ENCODE measurements around the gene SGK1.
A peak's percentile ranks its signal among the peaks of the same experiment; 100 is the strongest.
"Not testable (repeated sequence)": the region's sequence is repeated elsewhere in the genome, so short reads cannot be mapped to it uniquely, and the experiment has no call there.

SGK1 gene

DNA sequence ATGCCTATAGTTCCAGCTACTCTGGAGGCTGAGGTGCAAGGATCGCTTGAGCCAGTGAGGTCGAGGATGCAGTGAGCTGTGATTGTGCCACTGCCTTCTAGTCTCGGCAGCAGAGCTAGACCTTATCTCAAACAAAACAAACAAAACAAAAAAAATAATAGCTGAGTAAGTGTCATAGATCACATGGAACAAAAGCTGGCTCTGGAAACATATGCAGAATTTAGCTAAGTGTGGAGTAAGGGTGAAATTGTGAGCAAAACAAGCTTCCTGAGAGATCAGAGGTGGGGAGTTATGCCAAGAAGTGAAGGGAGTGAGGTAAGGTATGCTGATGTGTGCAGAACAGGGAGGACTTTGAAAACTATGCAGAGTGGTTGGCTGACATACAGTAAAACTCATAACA lies 18.7 kb downstream of the SGK1 start:
- DNase-seq, result no peak

DNA sequence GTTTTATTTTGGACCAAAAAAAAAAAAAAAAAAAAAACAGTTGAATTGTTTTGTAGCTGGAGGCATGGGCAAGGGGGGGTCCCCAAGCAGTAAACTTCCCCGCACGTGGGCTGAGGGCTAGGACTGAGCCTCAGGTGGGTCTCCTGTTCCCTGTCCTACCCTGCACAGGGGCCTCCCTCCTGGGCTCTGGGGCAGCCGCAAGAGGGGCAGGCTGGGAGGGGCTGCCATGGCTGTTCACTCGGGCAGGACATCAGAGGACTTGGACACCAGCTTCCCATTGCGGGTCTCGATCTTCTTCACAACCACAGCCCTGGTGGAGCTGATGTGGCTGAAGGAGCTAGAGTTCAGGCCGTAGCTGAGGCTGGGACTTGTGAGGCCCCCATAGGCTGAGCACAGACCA lies 21.1 kb downstream of the SGK1 start:
- no peak for DNase-seq

DNA sequence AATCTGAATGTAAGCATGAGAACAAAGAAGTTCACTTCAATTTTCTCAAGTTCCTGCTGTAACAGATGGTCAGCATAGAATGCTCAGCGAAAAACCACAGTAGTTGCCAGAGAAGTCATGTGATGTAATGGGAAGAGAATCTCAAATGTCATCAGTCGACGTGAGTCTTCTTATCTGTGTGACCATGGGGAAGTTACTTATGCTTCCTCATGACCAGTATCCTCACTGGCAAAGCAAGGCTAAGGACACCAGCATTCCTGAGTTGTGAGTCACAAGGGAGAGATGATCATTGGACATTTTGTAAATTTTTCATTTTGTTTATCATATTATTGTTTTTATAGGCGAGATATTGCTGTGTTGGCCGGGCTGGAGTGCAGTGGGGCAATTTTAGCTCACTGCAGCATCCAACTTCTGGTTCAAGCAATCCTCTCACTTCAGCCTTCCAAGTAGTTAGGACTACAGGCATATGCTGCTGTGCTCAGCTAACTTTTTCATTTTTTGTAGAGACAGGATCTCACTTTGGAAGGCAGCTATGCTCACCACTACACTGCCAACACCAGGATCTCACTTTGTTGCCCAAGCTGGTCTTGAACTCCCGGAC lies 21.9 kb downstream of the SGK1 start:
- peak; percentile 97 to 98 for DNase-seq

DNA sequence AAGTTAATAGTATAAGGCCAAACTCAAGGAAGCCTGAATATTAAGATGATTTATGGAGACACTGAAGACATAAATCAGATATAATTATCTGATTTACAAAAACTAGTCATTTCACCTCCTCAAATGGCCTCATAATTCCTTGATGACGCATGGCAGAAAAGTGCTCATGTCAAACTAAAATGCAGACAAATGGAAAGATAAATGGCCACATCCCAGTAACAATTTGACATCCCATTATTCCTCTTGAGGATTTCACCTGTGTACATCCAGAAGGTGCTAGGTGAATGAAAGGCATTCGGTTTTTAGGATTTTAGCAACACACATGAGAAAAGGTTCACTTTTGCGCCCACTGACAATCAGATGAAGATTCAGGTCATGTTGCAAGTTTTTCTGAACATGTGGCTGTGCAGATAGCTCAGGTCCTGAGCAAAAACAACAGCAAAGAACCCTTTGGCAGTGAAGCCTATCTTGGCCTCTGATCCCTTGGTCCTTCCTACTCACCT lies 24.2 kb downstream of the SGK1 start:
- no peak for DNase-seq

DNA sequence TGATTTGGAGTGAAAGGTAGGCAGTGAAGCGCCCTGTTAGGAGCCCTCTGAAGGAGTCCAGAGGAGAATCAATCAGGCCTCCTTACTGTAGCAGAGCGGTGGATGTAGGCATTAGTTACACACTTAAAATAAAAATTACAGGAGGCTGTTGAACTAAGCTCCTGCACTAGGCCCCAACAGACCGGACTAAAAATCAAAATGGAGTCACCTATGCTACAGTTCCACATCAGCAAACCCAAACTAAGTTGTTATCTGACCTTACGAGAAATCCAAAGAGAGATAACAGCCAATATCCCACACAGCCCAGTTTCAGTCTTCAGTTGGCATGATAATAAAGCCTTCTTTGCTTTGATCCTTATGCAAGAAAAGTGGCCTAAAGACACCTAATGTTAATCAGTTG lies 26.8 kb downstream of the SGK1 start:
- DNase-seq, result no peak

DNA sequence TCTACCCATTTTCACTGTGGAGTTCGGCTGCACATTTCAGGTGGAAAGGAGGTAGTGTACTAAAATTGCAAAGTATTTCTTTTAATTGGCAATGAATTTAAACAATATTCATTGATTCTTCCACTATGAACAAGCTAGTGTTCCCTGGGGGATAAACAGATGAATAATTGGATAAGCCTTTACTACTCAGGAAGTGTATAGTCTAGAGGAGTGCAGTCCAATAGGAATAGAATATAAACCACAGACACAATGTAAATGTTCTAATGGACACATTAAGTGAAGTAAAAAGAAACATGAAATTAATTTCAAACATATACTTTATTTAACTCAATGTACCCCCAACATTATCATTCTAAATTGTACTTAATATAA lies 28.7 kb downstream of the SGK1 start:
- DNase-seq, result no peak

DNA sequence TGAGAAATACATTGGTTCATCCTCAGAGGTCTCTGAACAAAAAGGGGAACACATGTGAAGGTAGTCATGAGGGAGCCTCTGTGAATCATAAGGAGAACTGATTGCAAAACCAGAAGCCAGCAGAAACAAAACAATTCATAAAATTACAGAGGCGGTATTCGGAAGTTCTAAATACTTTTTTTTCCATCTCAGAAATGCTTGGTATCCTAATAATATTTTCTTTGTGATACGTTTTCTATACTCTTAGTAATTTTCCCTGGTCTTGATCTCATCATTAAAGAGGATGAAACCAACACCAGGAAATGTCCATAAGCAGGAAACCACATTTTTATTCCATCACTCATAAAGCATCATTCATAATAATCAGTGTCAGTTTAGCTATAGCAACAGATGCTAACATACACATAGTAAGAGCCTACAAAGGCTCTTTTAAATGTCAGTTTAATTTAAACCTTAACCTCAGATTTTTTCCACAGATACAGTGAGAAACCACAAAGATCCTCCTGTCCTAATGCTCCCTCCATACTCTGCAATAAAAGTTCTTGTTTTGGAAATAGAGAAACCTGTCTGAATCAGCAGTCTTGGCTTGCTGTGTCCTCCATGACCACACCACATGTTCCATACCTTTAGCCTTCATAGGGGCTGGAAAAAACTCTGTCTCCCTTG lies 29.2 kb downstream of the SGK1 start:
- DNase-seq, result peak; percentile 95 to 96

DNA sequence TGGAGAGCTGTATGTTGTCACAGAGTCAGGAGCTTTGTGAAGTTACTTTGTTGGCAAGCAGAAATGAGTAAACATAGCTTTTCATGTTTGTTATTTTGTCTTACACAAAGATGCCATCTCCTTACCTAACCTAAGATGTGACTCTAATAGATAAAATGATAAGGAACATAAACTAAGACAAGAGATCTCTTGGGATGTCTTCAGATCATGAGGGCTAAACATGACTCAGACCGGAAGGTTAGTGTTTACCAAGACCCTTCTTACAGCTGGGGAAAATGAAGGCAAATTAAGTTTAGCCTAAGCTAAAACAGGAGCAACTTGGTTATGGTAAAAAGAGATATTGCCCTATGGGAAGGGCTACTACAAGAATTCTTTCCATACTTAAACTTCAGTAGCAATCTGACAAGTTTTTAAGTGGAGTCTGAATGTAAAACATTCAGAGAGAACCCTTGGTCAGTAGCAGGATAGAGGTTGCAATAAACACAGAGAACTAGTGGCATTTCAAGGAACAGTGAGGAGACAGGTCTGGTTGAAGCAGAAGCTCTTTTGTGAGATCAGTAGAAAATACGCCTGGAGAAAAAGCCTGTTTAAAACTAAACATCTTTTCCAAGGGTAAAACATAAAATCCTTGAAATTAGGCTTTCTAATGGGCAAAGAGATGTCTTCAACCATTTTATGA lies 29.9 kb downstream of the SGK1 start:
- DNase-seq, result peak in 1 of 2 experiments; percentile 29

DNA sequence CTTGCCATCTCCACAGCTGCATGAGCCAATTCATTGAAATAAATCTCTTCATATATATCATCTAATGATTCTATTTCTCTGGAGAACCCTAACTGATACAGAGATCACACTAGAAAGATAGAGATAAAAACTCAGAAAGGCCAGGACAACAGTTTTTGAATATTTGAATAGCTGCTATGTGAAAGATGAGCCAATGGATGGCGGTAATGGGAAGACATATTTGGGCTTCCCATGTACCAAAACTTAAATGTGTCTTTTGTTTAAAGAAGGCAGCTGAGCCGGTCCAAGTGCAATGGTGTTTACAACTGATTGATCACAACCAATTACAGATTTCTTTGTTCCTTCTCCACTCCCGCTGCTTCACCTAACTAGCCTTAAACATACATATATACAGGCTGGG lies 35.1 kb downstream of the SGK1 start:
- DNase-seq, result no peak

DNA sequence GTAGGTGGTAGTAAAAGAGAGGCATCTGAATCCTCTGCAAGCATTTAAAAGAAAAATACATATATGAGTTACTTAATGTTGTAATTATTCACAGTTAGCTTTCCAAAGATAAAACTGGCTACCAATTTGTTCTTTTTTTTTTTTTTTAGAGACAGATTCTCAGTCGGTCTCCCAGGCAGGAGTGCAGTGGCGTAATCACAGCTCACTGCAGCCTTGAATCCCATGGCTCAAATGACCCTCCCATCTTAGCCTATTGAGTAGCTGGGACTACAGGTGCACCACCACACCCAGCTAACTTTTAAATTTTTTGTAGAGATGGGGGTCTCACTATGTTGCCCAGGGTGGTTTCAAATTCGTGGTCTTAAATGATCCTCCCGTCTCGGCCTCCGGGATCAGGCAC lies 36.5 kb downstream of the SGK1 start:
- no peak for DNase-seq

DNA sequence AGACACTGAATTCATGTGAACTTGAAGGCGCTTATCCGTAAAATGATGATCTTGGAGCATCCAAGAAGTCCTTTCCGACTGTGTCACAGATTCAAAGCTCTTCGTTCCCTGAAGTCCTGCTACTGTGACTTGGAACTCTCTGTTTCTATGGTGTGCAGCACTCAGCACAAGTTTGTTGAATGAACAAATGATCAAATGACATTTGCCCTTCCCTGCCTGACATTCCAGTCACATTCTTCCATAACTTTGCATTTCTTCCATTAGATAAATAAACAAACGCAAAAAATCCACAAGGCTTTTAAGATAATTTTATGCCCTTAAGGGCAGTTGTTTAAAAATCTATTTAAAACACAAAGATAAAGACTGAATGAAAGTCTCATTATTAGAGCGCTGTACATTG lies 39.9 kb downstream of the SGK1 start:
- no peak for DNase-seq

DNA sequence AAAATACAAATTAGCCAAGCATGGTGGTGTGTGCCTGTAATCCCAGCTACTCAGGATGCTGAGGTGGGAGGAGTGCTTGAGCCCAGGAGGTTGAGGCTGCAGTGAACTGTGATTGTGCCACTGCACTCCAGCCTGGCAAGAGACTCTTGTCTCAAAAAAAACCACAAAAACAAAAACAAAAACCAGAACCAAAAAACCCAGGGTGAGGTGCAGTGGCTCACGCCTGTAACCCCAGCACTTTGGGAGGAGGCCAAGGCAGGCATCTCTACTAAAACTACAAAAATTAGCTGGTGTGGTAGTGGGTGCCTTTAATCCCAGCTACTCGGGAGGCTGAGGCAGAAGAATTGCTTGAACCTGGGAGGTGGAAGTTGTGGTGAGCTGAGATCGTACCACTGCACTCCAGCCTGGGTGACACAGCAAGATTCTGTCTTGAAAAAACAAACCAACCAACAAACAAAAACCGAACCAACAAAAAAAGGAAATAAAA lies 41.0 kb downstream of the SGK1 start:
- not testable (repeated sequence) for DNase-seq

DNA sequence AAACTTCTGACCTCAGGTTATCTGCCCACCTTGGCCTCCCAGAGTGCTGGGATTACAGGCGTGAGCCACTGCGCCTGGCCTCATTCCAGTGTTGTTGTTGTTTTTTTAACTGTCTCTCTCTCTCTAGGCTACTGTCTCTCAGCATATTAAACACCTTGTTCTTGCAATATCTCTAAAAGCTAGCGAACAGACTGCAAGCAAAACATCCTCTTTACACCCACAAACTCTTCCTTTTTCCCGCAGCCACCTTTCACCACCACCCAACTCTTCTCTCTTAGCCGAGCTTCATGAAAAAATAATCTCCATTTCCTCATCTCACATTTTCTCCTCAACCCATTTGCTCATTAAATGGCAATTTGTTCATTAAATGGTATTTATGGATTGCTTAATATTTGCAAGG lies 45.5 kb downstream of the SGK1 start:
- no peak for DNase-seq

DNA sequence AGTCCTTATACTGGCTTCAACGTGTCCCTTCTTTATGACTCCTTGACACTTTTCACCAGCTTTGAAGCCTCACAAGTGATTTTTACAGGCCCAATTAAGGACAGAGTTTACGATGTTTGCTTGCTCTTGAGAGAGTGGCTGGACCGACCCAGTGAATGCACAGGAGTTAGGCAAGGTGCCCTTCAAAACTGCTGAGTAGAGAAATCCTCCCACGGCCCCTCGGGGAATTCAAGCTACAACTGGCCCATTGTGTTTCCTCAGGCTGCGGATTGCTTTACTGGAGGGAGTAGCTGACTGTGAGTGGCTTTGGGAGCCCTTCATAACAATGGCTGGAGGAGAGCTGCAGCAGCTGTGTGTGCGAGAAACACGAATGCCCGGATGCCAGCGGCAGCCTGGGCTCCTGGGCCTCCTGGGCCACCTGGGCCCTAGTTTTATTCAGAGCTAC lies 50.0 kb downstream of the SGK1 start:
- DNase-seq, result no peak

DNA sequence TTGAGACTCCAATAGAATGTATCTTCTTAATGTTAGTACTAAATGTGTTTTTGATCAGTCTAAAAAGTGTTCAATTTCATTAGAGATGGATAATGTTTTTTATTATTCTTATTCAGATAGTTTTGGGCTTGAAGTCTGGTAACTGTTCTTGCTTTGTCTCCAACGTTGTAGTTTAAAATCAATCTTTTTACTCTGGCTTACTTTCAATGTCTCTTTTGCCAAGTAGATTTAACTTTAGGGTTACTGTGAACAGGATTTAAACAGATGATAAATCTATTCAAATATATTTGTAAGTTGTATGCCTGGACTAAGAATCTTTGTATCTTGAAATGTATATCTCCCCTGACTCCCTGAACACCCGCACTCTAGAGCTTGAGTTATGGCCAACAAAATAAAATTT lies 51.1 kb downstream of the SGK1 start:
- no peak for DNase-seq

DNA sequence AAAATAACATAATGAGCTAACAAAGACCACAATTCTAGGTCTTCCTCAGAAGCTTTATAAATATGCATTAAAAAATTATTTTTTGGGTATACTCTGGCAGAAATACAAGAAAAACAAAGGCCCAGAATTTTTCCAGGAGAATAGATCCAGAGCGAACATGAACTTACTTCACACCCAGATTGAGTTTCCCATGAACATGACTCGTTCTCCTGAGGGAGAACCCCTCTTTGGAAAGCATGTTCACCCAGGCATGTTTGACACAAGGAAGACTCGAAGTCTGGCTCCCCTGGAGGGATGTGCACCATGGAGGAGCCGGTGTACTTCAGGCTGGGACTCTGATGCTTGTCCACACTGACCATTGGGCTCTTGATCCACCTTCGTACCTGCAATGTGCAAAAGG lies 56.1 kb downstream of the SGK1 start:
- no peak for DNase-seq

DNA sequence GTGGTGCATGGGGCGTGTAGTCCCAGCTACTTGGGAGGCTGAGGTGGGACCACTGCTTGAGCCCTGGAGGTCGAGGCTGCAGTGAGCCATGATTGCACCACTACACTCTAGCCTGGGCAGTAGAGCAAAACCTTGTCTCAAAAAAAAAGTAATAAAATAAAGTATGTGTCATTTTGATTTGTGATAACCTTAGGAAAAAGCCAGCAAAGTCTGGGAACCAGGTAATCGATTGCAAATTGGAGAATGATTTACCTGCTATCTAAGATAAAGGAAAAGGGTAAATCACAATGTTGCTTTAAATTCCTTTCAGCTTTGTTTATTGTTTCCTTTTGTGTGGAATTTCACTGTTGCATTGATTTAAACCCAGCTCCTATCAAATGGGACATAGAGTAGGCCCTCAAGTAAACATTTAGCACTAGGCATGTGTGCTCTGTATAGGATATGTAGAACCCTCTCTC lies 59.0 kb downstream of the SGK1 start:
- DNase-seq, result no peak

DNA sequence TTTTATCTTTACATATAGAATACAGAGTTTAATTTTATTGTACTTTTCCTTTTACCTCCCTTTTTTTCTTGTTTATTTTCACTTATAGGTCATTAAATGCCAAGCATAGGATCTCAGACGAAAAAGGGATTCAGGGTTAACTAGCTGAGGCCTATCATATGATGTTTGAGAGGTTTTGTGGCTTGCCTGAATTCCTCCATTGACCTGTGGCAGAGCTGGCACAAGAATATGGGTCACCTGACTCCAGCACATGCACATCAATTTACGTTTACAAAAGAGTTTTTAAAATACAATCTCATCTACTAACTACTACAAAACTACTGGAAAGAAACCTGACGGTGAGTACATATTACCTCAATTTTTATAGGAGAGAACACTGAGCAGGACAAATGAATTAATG lies 60.4 kb downstream of the SGK1 start:
- DNase-seq, result no peak

DNA sequence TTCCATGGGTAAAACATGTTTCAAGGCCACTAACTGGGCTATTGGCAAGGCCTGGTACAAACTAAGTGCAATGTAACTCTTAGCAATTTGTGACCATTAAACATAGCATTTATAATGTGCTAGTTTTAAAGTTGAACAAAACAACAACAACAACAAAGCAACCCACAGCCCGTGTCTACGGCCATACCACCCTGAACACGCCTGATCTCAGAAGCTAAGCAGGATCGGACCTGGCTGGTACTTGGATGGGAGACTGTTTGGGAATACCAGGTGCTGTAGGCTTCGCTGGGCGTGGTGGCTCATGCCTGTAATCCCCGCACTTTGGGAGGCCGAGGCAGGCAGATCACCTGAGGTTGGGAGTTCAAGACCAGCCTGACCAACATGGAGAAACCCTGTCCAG lies 61.0 kb downstream of the SGK1 start:
- no peak for DNase-seq

DNA sequence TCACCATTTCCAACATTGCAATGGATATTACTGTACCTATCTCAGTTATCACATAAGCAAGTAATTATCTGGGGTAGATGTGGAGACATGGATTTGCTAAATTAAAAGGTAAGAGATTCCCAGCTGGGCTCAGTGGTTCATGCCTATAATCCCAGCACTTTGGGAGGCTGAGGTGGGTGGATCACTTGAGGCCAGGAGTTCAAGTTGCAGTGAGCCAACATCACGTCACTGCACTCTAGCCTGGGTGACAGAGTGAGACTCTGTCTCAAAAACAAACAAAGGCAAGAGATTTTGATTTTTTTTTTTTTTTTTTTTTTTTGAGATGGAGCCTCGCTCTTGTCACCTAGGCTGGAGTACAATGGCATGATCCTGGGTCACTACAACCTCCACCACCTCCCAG lies 62.6 kb downstream of the SGK1 start:
- DNase-seq, result not testable (repeated sequence)

DNA sequence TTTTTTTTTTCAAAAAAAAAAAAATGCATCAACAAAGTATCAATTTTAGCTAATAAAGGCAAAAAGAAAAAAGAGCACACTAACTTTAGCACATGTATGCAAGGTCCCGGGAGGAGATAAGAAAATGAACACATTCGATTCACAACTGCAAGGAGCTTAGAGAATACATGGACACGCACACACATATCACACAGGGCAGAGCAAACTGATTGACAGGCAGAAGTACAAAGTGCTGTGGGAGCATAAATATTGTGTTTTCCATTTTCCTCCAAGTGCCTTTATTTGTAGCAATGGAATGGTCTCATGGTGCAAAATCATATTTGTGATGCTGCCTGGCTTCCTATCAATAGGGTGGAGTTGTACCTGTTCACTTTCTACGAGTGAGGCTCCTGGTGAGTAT lies 63.8 kb downstream of the SGK1 start:
- DNase-seq, result no peak

DNA sequence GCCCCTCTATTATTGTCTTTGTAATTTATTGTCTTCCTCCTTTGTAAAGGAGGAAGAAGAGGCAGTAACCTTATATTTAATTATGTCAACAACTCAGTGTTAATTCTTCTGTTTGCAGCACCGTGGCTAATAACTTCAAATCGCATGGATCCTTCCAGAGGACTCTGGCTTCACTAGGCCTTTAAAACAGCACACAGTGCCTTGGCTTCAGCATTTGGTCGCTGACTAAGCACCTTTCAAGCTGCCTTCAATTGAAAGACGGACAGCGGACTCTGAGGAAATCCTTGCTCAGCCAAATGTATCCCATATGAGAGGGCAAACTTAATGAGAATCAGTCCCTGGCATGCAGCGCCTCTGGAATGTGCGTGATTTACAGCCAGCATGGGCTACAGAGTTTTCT lies 64.2 kb downstream of the SGK1 start:
- no peak for DNase-seq

DNA sequence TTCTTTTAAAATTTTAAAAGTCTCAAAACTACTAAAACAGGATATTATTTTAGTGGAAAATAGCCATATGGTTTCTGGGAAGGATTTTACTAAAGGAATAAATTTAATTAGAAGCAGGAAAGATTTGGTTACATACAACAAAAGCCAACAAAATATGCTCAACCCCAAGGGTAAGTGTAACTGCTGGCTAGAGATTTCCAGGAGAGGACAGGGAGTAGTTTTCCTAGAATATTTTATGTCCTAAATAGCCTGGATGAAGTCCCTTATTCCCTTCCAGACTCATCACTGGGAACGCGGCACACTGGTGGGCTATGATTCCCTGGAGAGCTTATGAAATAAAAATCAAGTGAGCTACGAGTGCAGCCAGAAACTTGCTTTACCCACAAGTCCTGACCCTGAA lies 66.6 kb downstream of the SGK1 start:
- DNase-seq, result no peak

DNA sequence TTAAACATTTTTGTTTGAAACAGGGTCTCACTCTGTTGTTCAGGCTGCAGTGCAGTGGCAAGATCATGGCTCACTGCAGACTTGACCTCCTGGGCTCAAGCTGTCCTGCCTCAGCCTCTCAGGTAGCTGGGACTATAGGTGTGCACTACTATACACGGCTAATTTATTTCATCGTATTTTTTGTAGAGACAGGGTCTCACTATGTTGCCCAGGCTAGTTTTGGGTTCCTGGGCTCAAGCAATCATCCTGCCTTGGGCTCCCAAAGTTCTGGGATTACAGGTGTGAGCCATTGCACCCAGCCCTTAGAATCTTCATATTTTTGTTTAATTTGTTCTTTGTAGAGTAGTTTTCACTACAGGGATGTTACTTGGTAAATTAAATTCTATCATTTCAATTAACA lies 67.1 kb downstream of the SGK1 start:
- DNase-seq, result no peak

Measured in AML-193 (cell line).